Measurements from ENCODE around the gene GDPD3. TPM values are rescaled to one million over a fixed set of nuclear protein-coding genes. Genes with fewer than 3 reads are reported as not detected.

Gene GDPD3, protein sequence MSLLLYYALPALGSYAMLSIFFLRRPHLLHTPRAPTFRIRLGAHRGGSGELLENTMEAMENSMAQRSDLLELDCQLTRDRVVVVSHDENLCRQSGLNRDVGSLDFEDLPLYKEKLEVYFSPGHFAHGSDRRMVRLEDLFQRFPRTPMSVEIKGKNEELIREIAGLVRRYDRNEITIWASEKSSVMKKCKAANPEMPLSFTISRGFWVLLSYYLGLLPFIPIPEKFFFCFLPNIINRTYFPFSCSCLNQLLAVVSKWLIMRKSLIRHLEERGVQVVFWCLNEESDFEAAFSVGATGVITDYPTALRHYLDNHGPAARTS
- total RNA-seq, result 26.7 TPM
- polyA plus RNA-seq, result under 1 TPM in 2 of 4 donors, not detected in 2; 0.13 to 0.28 TPM

DNA sequence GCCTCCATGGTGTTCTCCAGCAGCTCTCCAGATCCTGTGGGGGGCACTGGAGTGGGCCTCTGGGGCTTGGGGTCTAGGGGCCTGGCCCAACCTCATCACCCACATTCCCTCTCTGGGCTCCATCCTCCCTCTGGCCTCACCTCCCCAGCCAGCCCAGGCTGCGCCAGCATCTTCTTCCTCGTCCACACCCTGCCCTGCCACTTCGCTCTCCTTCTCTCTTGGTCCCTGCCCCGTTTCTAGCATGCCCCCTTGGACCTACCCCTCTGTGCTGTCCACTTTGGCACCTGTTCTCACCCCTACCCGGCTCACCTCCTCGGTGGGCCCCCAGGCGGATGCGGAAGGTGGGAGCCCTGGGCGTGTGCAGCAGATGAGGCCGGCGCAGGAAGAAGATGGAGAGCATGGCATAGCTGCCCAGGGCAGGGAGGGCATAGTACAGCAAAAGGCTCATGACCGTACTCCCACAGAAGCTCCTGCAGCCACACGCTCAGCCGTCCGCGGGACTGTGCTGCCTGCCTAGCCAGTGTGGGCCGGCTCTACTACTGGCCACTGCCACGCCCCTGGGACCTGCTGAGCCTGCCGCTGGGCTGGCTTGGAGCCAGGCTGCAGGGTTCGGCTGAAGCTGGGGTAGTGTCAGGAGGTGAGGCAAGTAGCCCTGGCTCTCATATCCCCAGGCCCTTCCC is at the start of gene GDPD3:
GDPD3 (minus strand) TSS at position 507 of the 680 bp plus-strand sequence; CDS start at position 448, 59 bp downstream.
- Mint-ChIP-seq H3K27ac (peak within 1 kb of the TSS; percentile 52 to 83 (median 73)), H3K36me3 (peaks cover 15% of the 10 kb centered on the region), H3K4me3 (no peak within 1 kb of the TSS), H3K4me1 (peaks cover 0 to 34% (median 10%) of the 10 kb centered on the region in 4 donors), H3K27me3 (no peaks in the 10 kb centered on the region), H3K9me3 (no peaks in the 10 kb centered on the region)
- Histone ChIP-seq H3K27me3 (ENCODE audit: control insufficient read depth, insufficient read depth, low read length) (no peaks in the 10 kb centered on the region), H3K36me3 (ENCODE audit: control insufficient read depth, insufficient read depth, low read length) (peaks cover 23% of the 10 kb centered on the region), H3K4me1 (ENCODE audit: control insufficient read depth, insufficient read depth, low read length, poor library complexity, severe bottlenecking) (peaks cover 25% of the 10 kb centered on the region), H3K27ac (ENCODE audit: insufficient read depth, low read length, poor library complexity, severe bottlenecking) (peak within 1 kb of the TSS; percentile 41), H3K9me3 (ENCODE audit: control insufficient read depth in 2 of 2, low read length in 2 of 2) (no peaks in the 10 kb centered on the region), H3K4me3 (ENCODE audit: low read depth, low read length) (no peak within 1 kb of the TSS)
- DNase-seq, result no peak
- ATAC-seq (ENCODE audit: low read depth in 2 of 2), result no peak

DNA sequence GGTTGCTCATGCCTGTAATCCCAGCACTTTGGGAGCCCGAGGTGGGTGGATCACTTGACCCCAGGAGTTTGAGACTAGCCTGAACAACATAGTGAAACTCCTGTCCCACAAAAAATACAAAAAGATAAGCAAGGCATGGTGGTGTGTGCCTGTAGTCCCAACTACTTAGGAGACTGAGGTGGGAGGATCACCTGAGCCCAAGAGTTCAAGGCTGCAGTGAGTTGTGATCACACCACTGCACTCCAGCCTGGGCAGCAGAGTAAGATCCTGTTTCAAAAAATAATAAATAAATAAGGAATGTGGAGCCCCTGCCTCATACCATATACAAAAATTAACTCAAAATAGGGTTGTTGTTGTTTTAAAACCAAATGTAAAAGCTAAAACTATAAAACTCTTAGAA is 43.9 kb upstream of the GDPD3 start:
- Histone ChIP-seq H3K4me1 (ENCODE audit: control insufficient read depth, insufficient read depth, low read length, poor library complexity, severe bottlenecking) (no peaks in the 10 kb centered on the region), H3K27me3 (ENCODE audit: control insufficient read depth, insufficient read depth, low read length) (no peaks in the 10 kb centered on the region), H3K27ac (ENCODE audit: insufficient read depth, low read length, poor library complexity, severe bottlenecking) (no peak overlapping the region), H3K36me3 (ENCODE audit: control insufficient read depth, insufficient read depth, low read length) (no peaks in the 10 kb centered on the region), H3K4me3 (ENCODE audit: low read depth, low read length) (no peak overlapping the region), H3K9me3 (ENCODE audit: control insufficient read depth in 2 of 2, low read length in 2 of 2) (no peaks in the 10 kb centered on the region)
- ATAC-seq (ENCODE audit: low read depth in 2 of 2), result no peak
- Mint-ChIP-seq H3K36me3 (no peaks in the 10 kb centered on the region), H3K9me3 (peaks cover 0 to 3% (median 0%) of the 10 kb centered on the region in 7 donors), H3K4me3 (no peak overlapping the region), H3K4me1 (peaks cover 0 to 2% (median 0%) of the 10 kb centered on the region in 4 donors), H3K27ac (no peak overlapping the region), H3K27me3 (peaks cover 6% of the 10 kb centered on the region)
- DNase-seq, result no peak

DNA sequence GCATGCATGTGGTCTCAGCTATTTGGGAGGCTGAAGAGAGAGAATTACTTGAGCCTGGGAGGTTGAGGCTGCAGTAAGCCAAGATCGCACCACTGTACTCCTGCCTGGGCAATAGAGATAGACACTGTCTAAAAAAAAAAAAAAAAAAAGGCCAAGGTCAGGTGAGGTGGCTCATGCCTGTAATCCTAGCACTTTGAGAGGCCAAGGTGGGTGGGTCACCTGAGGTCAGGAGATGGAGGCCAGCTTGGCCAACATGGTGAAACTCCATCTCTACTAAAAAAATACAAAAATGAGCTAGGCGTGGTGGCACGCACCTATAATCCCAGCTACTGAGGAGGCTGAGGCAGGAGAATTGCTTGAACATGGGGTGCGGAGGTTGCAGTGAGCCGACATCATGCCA is 41.9 kb upstream of the GDPD3 start:
- Mint-ChIP-seq H3K27me3 (peaks cover 12% of the 10 kb centered on the region), H3K36me3 (no peaks in the 10 kb centered on the region), H3K9me3 (peaks cover 0 to 5% (median 0%) of the 10 kb centered on the region in 7 donors), H3K4me1 (no peaks in the 10 kb centered on the region), H3K4me3 (no peak overlapping the region), H3K27ac (no peak overlapping the region)
- ATAC-seq (ENCODE audit: low read depth in 2 of 2) (no peak), DNase-seq (no peak)
- Histone ChIP-seq H3K4me1 (ENCODE audit: control insufficient read depth, insufficient read depth, low read length, poor library complexity, severe bottlenecking) (no peaks in the 10 kb centered on the region), H3K9me3 (ENCODE audit: control insufficient read depth in 2 of 2, low read length in 2 of 2) (peaks cover 0 to 3% of the 10 kb centered on the region in 2 experiments), H3K36me3 (ENCODE audit: control insufficient read depth, insufficient read depth, low read length) (no peaks in the 10 kb centered on the region), H3K4me3 (ENCODE audit: low read depth, low read length) (no peak overlapping the region), H3K27ac (ENCODE audit: insufficient read depth, low read length, poor library complexity, severe bottlenecking) (no peak overlapping the region), H3K27me3 (ENCODE audit: control insufficient read depth, insufficient read depth, low read length) (no peaks in the 10 kb centered on the region)

DNA sequence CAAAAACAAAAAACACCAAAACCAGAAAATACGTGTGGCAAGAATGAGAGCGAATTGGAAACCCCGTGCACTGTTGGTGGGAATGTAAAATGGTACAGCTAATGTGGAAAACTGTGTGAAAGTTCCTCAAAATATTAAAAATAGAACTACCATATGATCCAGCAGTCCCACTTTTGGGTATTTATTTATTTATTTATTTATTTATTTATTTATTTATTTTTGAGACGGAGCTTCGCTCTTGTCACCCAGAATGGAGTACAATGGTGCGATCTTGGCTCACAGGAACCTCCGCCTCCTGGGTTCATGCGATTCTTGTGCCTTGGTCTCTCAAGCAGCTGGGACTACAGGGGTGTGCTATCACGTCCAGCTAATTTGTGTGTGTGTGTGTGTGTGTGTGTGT is 39.2 kb upstream of the GDPD3 start:
- Mint-ChIP-seq H3K4me3 (no peak overlapping the region), H3K36me3 (peaks cover 3% of the 10 kb centered on the region), H3K9me3 (peaks cover 0 to 18% (median 6%) of the 10 kb centered on the region in 7 donors), H3K4me1 (no peaks in the 10 kb centered on the region), H3K27me3 (peaks cover 12% of the 10 kb centered on the region), H3K27ac (no peak overlapping the region)
- no peak for ATAC-seq (ENCODE audit: low read depth in 2 of 2)
- Histone ChIP-seq H3K27me3 (ENCODE audit: control insufficient read depth, insufficient read depth, low read length) (no peaks in the 10 kb centered on the region), H3K36me3 (ENCODE audit: control insufficient read depth, insufficient read depth, low read length) (no peaks in the 10 kb centered on the region), H3K27ac (ENCODE audit: insufficient read depth, low read length, poor library complexity, severe bottlenecking) (no peak overlapping the region), H3K9me3 (ENCODE audit: control insufficient read depth in 2 of 2, low read length in 2 of 2) (peaks cover 11 to 19% of the 10 kb centered on the region in 2 experiments), H3K4me1 (ENCODE audit: control insufficient read depth, insufficient read depth, low read length, poor library complexity, severe bottlenecking) (no peaks in the 10 kb centered on the region), H3K4me3 (ENCODE audit: low read depth, low read length) (no peak overlapping the region)
- DNase-seq, result no peak

DNA sequence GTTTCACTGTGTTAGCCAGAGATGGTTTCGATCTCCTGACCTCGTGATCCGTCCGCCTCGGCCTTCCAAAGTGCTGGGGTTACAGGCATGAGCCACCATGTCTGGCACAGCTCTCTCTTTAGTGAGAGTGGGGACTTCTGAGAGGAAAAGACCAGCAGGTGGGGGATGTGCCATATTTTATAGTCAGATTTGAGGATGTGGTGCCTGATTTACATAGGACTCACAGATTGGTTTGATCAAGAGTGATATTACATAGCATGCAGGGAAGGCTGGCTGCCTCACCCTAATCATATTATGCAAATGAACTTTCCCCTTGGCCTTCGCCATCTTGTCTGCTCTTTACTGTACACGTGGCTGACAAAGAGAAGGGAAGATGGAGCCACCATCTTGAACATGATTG is 37.8 kb upstream of the GDPD3 start:
- Histone ChIP-seq H3K4me1 (ENCODE audit: control insufficient read depth, insufficient read depth, low read length, poor library complexity, severe bottlenecking) (no peaks in the 10 kb centered on the region), H3K36me3 (ENCODE audit: control insufficient read depth, insufficient read depth, low read length) (no peaks in the 10 kb centered on the region), H3K27me3 (ENCODE audit: control insufficient read depth, insufficient read depth, low read length) (no peaks in the 10 kb centered on the region), H3K27ac (ENCODE audit: insufficient read depth, low read length, poor library complexity, severe bottlenecking) (no peak overlapping the region), H3K9me3 (ENCODE audit: control insufficient read depth in 2 of 2, low read length in 2 of 2) (peaks cover 11 to 19% of the 10 kb centered on the region in 2 experiments), H3K4me3 (ENCODE audit: low read depth, low read length) (no peak overlapping the region)
- ATAC-seq (ENCODE audit: low read depth in 2 of 2) (no peak), DNase-seq (no peak)
- Mint-ChIP-seq H3K27ac (no peak overlapping the region), H3K4me3 (no peak overlapping the region), H3K36me3 (peaks cover 3% of the 10 kb centered on the region), H3K27me3 (peaks cover 6% of the 10 kb centered on the region), H3K9me3 (peaks cover 0 to 18% (median 6%) of the 10 kb centered on the region in 7 donors), H3K4me1 (no peaks in the 10 kb centered on the region)

DNA sequence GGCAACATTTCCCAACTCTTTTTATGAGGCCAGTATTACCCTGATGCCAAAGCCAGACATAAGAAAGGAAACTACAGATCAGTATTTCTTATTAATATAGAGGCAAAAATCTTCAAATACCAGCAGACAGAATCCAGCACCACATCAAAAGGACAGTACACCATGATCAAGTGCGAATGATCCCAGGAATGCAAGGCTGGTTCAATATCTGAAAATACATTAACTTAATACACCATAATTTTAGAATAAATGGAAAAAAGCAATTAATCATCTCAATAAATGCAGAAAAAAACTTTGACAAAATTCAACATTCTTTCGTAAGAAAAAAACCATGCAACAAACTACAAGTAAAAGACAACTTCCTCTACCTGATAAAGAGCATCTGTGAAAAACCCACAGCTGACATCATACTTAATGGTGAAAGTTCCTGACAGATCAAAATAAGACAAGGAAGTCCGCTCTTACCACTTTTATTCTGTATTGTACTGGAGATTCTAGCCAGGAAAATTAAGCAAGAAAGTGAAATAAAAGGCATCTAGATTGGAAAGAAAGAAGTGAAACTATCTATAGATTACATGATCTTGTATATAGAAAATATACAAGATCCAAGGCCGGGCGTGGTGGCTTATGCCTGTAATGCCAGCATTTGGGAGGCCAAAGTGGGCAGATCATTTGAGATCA is 36.1 kb upstream of the GDPD3 start:
- no peaks in the 10 kb centered on the region for H3K4me1 ChIP-seq (ENCODE audit: control insufficient read depth, insufficient read depth, low read length, poor library complexity, severe bottlenecking)
- Mint-ChIP-seq H3K4me1 (peaks cover 0 to 3% (median 1%) of the 10 kb centered on the region in 4 donors), H3K36me3 (peaks cover 3% of the 10 kb centered on the region), H3K27me3 (peaks cover 6% of the 10 kb centered on the region), H3K9me3 (peaks cover 0 to 19% (median 6%) of the 10 kb centered on the region in 7 donors), H3K4me3 (no peak overlapping the region), H3K27ac (no peak overlapping the region)
- no peak for DNase-seq
- H3K27me3 ChIP-seq (ENCODE audit: control insufficient read depth, insufficient read depth, low read length), result no peaks in the 10 kb centered on the region
- H3K36me3 ChIP-seq (ENCODE audit: control insufficient read depth, insufficient read depth, low read length), result no peaks in the 10 kb centered on the region
- H3K9me3 ChIP-seq (ENCODE audit: control insufficient read depth in 2 of 2, low read length in 2 of 2), result peaks cover 11 to 19% of the 10 kb centered on the region in 2 experiments
- no peak for ATAC-seq (ENCODE audit: low read depth in 2 of 2)
- no peak overlapping the region for H3K4me3 ChIP-seq (ENCODE audit: low read depth, low read length)
- no peak overlapping the region for H3K27ac ChIP-seq (ENCODE audit: insufficient read depth, low read length, poor library complexity, severe bottlenecking)

DNA sequence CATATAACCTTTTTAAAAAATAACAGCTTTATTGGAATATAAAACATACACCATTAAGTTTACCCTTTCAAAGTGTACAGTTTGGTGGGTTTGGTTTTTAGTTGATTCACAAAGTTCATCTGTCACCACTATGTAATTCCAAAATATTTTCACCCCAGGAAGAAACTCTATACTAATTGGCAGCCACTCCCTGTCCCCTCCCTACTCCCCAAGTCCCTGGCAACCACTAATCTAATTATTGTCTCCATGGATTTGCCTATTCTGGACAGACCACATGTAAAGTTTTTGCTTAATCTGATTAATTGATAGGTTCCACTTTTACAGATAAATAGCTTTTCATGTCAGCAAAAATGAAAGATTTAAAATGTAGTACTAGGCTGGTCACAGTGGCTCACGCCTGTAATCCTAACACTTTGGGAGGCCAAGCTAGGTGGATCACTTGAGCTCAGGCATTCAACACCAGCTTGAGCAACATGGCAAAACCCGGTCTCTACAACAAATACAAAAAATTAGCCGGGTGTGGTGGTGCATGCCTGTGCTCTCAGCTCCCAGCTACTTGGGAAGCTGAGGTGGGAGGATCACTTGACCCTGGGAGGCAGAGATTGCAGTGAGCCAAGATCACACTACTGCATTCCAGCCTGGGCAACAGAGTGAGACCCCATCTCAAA is 34.6 kb upstream of the GDPD3 start:
- H3K27me3 Mint-ChIP-seq, result peaks cover 6% of the 10 kb centered on the region
- Histone ChIP-seq H3K36me3 (ENCODE audit: control insufficient read depth, insufficient read depth, low read length) (no peaks in the 10 kb centered on the region), H3K27ac (ENCODE audit: insufficient read depth, low read length, poor library complexity, severe bottlenecking) (no peak overlapping the region), H3K4me1 (ENCODE audit: control insufficient read depth, insufficient read depth, low read length, poor library complexity, severe bottlenecking) (peaks cover 5% of the 10 kb centered on the region), H3K9me3 (ENCODE audit: control insufficient read depth in 2 of 2, low read length in 2 of 2) (peaks cover 11 to 19% of the 10 kb centered on the region in 2 experiments), H3K4me3 (ENCODE audit: low read depth, low read length) (no peak overlapping the region), H3K27me3 (ENCODE audit: control insufficient read depth, insufficient read depth, low read length) (no peaks in the 10 kb centered on the region)
- ATAC-seq (ENCODE audit: low read depth in 2 of 2) (no peak), DNase-seq (no peak)
- no peak overlapping the region for H3K4me3 Mint-ChIP-seq
- peaks cover 4 to 8% (median 7%) of the 10 kb centered on the region in 4 donors for H3K4me1 Mint-ChIP-seq
- H3K27ac Mint-ChIP-seq, result peak overlapping the region in 1 of 3 donors; percentile 20
- H3K36me3 Mint-ChIP-seq, result peaks cover 3% of the 10 kb centered on the region
- H3K9me3 Mint-ChIP-seq, result peaks cover 0 to 19% (median 6%) of the 10 kb centered on the region in 7 donors

All from CD4-positive, CD25-positive, alpha-beta regulatory T cell (primary cell).